H1 (cell line): Measurements from ENCODE around the gene NCKAP1. TPM values are rescaled to one million over a fixed set of nuclear protein-coding genes. Genes with fewer than 3 reads are reported as not detected.

Experiments
- BCL11A ChIP-seq, 2 experiments: IDR thresholded peaks; one replicate each; pipeline ENCODE4 v1.6.1; 2011; ENCODE audit warnings: low read depth in 2 of 2, low read length in 2 of 2, mild to moderate bottlenecking in 2 of 2
- KDM5A ChIP-seq: fragments of 200-600 bp; IDR thresholded peaks from 2 replicates; pipeline ENCODE4 v1.7.1; 2012; ENCODE audit warnings: mild to moderate bottlenecking, low read length, inconsistent platforms, mixed read lengths
- NANOG ChIP-seq: IDR thresholded peaks from 2 replicates; pipeline ENCODE4 v1.6.1; 2011; ENCODE audit warnings: low read length, low read depth, mild to moderate bottlenecking, inconsistent platforms; ENCODE audit not compliant: insufficient read depth, poor library complexity, severe bottlenecking
- SP2 ChIP-seq: IDR thresholded peaks from 2 replicates; pipeline ENCODE4 v1.6.1; 2012; ENCODE audit warnings: mild to moderate bottlenecking, low read length, inconsistent platforms
- SUZ12 ChIP-seq: fragments of 200-600 bp; sonication (generic); IDR thresholded peaks from 2 replicates; pipeline ENCODE4 v1.6.1; 2012; ENCODE audit warnings: mild to moderate bottlenecking, inconsistent platforms, low read length, moderate library complexity, mixed read lengths
- TBP ChIP-seq: IDR thresholded peaks from 2 replicates; pipeline ENCODE4 v1.6.1; 2011; ENCODE audit warnings: low read depth, low read length, improper control_type of control experiment
- polyA plus RNA-seq, 7 experiments: library from polyadenylated mRNA; depleted of rRNA in 3 of 7; stranded (reverse) in 5 of 7; unstranded in 2 of 7; fragments of >200 nt in 5 of 7; fragments of 200-250 nt in 2 of 7; gene quantifications; 1 replicate in 5 of 7; 2 replicates in 1 of 7; 4 replicates in 1 of 7; pipeline versions ENCODE4 v1.2.1 to v1.2.3, GENCODE V29; 2011 to 2013; ENCODE audit warnings: missing spikeins in 2 of 7, mixed read lengths in 2 of 7
- total RNA-seq: library from RNA; stranded (reverse); fragmentation: NEBNext Ultra II Directional; extraction: Animal tissue kit (Norgen Biotek cat#: 25700); gene quantifications from 2 replicates; pipeline ENCODE4 v1.2.1, GENCODE V29; 2021

Gene NCKAP1
- total and polyA plus RNA-seq, 2 of the 8 experiments (the other 6 are each of a cell fraction or from before 2014, with no cell fraction given): 90.8 to 173 TPM

- TF ChIP-seq BCL11A (IDR thresholded peaks at IDR 0.05; ENCODE audit: low read depth in 2 of 2, low read length in 2 of 2) (no peak), KDM5A (no peak), TBP (no peak), SP2 (no peak), SUZ12 (no peak), NANOG (no peak)
Observed at GRCh38 chr2:182972548-182972942, 65.7 kb downstream of the NCKAP1 start (continued).
